Liver (tissue), 9 donors: ENCODE measurements around the gene PALM2AKAP2. TPM values are rescaled to one million over a fixed set of nuclear protein-coding genes. Genes with fewer than 3 reads are reported as not detected.
A peak's percentile ranks its signal among the peaks of the same experiment; 100 is the strongest.

ENCODE experiments used
- DNase-seq: peaks from one replicate; pipeline ENCODE4 v3.0.0-alpha.2; 2017; ENCODE audit warnings: low spot score
- H3K27ac ChIP-seq, 2 donors: one replicate each; pipeline ENCODE4 v1.7.0; 2013; ENCODE audit warnings: inconsistent platforms in 2 of 2, low read length in 2 of 2, control low read depth in 1 of 2, low read depth in 1 of 2, mild to moderate bottlenecking in 1 of 2
- H3K27me3 ChIP-seq, 4 donors: one replicate each; pipeline versions ENCODE4 v1.6.1 to v1.7.0; 2013; ENCODE audit warnings: low read length in 3 of 4, inconsistent platforms in 1 of 4, mild to moderate bottlenecking in 1 of 4, moderate library complexity in 1 of 4; ENCODE audit not compliant: control insufficient read depth in 4 of 4, insufficient read depth in 4 of 4
- H3K36me3 ChIP-seq, 4 donors: one replicate each; pipeline versions ENCODE4 v1.6.1 to v1.7.0; 2013; ENCODE audit warnings: low read length in 3 of 4, mild to moderate bottlenecking in 3 of 4, low read depth in 1 of 4, moderate library complexity in 1 of 4; ENCODE audit not compliant: control insufficient read depth in 4 of 4, insufficient read depth in 3 of 4
- H3K4me1 ChIP-seq, 4 donors: one replicate each; pipeline versions ENCODE4 v1.6.1 to v1.7.0; 2013; ENCODE audit warnings: low read length in 3 of 4, mild to moderate bottlenecking in 3 of 4, moderate library complexity in 1 of 4; ENCODE audit not compliant: control insufficient read depth in 4 of 4, insufficient read depth in 4 of 4
- H3K4me3 ChIP-seq, 3 donors: one replicate each; pipeline versions ENCODE4 v1.6.1 to v1.7.0; 2013; ENCODE audit warnings: low read length in 3 of 3, control low read depth in 1 of 3, low read depth in 1 of 3, mild to moderate bottlenecking in 1 of 3
- H3K9ac ChIP-seq, 2 donors: one replicate each; pipeline ENCODE4 v1.7.0; 2013; ENCODE audit warnings: low read length in 2 of 2, mild to moderate bottlenecking in 2 of 2, moderate library complexity in 2 of 2, control low read depth in 1 of 2, low read depth in 1 of 2
- H3K9me3 ChIP-seq, 4 donors: one replicate each; pipeline versions ENCODE4 v1.6.1 to v1.7.0; 2013; ENCODE audit warnings: low read length in 3 of 4; ENCODE audit not compliant: control insufficient read depth in 4 of 4
- FOXA1 ChIP-seq: IDR thresholded peaks from 2 replicates; pipeline ENCODE4 v1.6.1; 2016; ENCODE audit warnings: antibody characterized with exemption
- FOXA2 ChIP-seq: IDR thresholded peaks from 2 replicates; pipeline ENCODE4 v1.6.1; 2016; ENCODE audit warnings: antibody characterized with exemption
- GABPA ChIP-seq, 2 donors: IDR thresholded peaks in 1 of 2; conservative IDR thresholded peaks in 1 of 2; 2 replicates each; pipeline ENCODE4 v1.6.1; 2016; ENCODE audit warnings: antibody characterized with exemption in 2 of 2, mild to moderate bottlenecking in 1 of 2, moderate library complexity in 1 of 2
- HNF4A ChIP-seq, 2 donors: conservative IDR thresholded peaks; 2 replicates each; pipeline ENCODE4 v1.6.1; 2016; ENCODE audit warnings: antibody characterized with exemption in 2 of 2, mild to moderate bottlenecking in 2 of 2
- HNF4G ChIP-seq: IDR thresholded peaks from 2 replicates; pipeline ENCODE4 v1.6.1; 2016; ENCODE audit warnings: antibody characterized with exemption
- JUND ChIP-seq, 2 donors: IDR thresholded peaks; 2 replicates each; pipeline ENCODE4 v1.6.1; 2016; ENCODE audit warnings: antibody characterized with exemption in 2 of 2
- MAX ChIP-seq: IDR thresholded peaks from 2 replicates; pipeline ENCODE4 v1.6.1; 2016; ENCODE audit warnings: antibody characterized with exemption
- NR2F2 ChIP-seq: IDR thresholded peaks from 2 replicates; pipeline ENCODE4 v1.6.1; 2016; ENCODE audit warnings: antibody characterized with exemption
- RAD21 ChIP-seq, 2 donors: IDR thresholded peaks; 2 replicates each; pipeline ENCODE4 v1.6.1; 2016; ENCODE audit warnings: antibody characterized with exemption in 2 of 2, mild to moderate bottlenecking in 2 of 2
- REST ChIP-seq: IDR thresholded peaks from 2 replicates; pipeline ENCODE4 v1.6.1; 2016; ENCODE audit warnings: antibody characterized with exemption, mild to moderate bottlenecking
- RXRA ChIP-seq, 2 donors: IDR thresholded peaks; 2 replicates each; pipeline ENCODE4 v1.6.1; 2017 to 2018; ENCODE audit warnings: antibody characterized with exemption in 2 of 2, mild to moderate bottlenecking in 1 of 2
- TAF1 ChIP-seq: conservative IDR thresholded peaks from 2 replicates; pipeline ENCODE4 v1.6.1; 2016; ENCODE audit warnings: antibody characterized with exemption, mild to moderate bottlenecking
- YY1 ChIP-seq: IDR thresholded peaks from 2 replicates; pipeline ENCODE4 v1.6.1; 2016; ENCODE audit warnings: antibody characterized with exemption, mild to moderate bottlenecking
- WGBS: extraction: QIAGEN DNeasy Blood & Tissue Kit; methylation state at CpG from one replicate; pipeline ENCODE4 v1.1.7; 2013; 5-methylcytosine and 5-hydroxymethylcytosine counted together
- polyA plus RNA-seq, 2 donors: library from polyadenylated mRNA; stranded (reverse) in 1 of 2; unstranded in 1 of 2; fragments of 200-250 nt in 1 of 2; fragments of >200 nt in 1 of 2; fragmentation: Nextera tagmentation in 1 of 2; extraction: Ambion mirVana in 1 of 2; gene quantifications; one replicate each; pipeline versions ENCODE4 v1.2.1 to v1.2.3, GENCODE V29; 2013 to 2015
- total RNA-seq, 2 donors: library from RNA; depleted of rRNA; stranded (reverse); fragments of >200 nt; gene quantifications; one replicate each; pipeline ENCODE4 v1.2.3, GENCODE V29; 2014
- TF ChIP-seq, protein P1 (sequence below): IDR thresholded peaks from 2 replicates; pipeline ENCODE4 v1.6.1; 2016; ENCODE audit warnings: antibody characterized with exemption
- TF ChIP-seq, protein P2 (sequence below): IDR thresholded peaks from 2 replicates; pipeline ENCODE4 v1.6.1; 2016; ENCODE audit warnings: antibody characterized with exemption
- TF ChIP-seq, protein P3 (sequence below): fragments of 150-350 bp; IDR thresholded peaks from 2 replicates; pipeline ENCODE4 v1.5.1; 2017; ENCODE audit warnings: improper control_type of control experiment, low read depth, low read length; ENCODE audit not compliant: missing input control
- donor health status: healthy.
- donor health status: healthy.
- donor health status: healthy.
- donor health status: healthy.
- donor health status: healthy.

Gene PALM2AKAP2
- total and polyA plus RNA-seq, 4 donors: 4.6 to 47.9 (median 6.2) TPM

DNA sequence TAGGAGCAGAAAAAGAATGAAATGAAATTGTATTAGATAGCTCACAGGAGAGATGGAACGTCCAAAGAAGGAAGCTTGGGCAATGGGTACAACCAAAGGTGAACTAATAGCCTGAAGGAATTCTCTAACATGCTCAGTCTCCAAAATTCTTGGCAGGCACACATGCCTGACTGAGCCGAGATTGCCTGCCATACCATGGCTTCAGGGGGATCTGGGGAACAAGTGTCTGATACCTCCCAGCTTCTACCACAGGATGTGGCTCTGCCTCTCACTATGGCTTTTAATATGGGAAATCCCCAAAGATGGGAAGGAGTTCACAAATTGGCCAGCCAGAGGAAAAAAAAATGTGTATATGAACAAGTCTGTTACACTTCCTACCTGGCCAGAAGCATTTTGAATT is 3.6 kb upstream of the PALM2AKAP2 start:
- Histone ChIP-seq H3K9ac (no peak overlapping the region), H3K4me3 (no peak overlapping the region), H3K36me3 (no peaks in the 10 kb centered on the region), H3K27me3 (no peaks in the 10 kb centered on the region), H3K4me1 (peaks cover 0 to 5% (median 2%) of the 10 kb centered on the region in 4 donors), H3K9me3 (no peaks in the 10 kb centered on the region), H3K27ac (no peak overlapping the region)
- 88% methylated on average over 2 of the region's 2 CpGs for WGBS
- DNase-seq: no peak
- TF ChIP-seq HNF4G: no peak
- no peak for TF ChIP-seq FOXA2
- no peak for TF ChIP-seq GABPA (IDR thresholded peaks at IDR 0.05 in 1 of 2, conservative IDR thresholded peaks at IDR 0.05 in 1 of 2)
- no peak for TF ChIP-seq NR2F2
- TF ChIP-seq, protein P1, sequence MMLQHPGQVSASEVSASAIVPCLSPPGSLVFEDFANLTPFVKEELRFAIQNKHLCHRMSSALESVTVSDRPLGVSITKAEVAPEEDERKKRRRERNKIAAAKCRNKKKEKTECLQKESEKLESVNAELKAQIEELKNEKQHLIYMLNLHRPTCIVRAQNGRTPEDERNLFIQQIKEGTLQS: no peak
- TF ChIP-seq, protein P2, sequence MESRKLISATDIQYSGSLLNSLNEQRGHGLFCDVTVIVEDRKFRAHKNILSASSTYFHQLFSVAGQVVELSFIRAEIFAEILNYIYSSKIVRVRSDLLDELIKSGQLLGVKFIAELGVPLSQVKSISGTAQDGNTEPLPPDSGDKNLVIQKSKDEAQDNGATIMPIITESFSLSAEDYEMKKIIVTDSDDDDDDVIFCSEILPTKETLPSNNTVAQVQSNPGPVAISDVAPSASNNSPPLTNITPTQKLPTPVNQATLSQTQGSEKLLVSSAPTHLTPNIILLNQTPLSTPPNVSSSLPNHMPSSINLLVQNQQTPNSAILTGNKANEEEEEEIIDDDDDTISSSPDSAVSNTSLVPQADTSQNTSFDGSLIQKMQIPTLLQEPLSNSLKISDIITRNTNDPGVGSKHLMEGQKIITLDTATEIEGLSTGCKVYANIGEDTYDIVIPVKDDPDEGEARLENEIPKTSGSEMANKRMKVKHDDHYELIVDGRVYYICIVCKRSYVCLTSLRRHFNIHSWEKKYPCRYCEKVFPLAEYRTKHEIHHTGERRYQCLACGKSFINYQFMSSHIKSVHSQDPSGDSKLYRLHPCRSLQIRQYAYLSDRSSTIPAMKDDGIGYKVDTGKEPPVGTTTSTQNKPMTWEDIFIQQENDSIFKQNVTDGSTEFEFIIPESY: no peak
- no peak for TF ChIP-seq REST
- TF ChIP-seq YY1: no peak
- TF ChIP-seq MAX: no peak

DNA sequence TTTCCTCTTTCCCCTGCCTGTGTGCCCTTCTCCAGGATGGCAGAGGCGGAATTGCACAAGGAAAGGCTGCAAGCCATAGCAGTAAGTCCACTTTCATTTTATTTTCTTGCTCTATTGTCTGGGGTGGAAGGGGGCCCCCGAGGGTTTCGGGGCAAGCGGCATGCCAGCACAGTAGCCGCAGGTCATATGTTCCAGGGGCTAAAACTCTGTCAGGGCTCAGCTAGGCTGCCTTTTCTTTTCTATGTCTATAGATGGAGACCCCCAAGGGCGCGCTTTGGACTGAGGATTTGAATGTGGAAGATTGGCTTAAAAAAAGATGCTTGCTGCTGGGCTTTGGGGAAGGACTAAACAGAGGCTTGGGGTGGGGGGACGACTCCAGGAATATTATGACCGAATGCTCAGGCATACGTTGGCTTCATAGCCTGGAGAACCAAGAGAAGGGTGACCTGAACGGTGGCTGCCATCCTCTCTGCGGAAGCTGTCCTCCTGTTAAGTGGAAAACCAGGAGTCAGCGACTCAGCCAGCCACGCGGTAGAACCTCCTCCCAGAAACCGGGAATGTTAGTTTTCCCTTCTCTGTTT is 545 bp downstream of the PALM2AKAP2 start:
- Histone ChIP-seq H3K9me3 (no peaks in the 10 kb centered on the region), H3K4me1 (peaks cover 0 to 37% (median 12%) of the 10 kb centered on the region in 4 donors), H3K36me3 (peaks cover 0 to 3% (median 0%) of the 10 kb centered on the region in 4 donors), H3K27me3 (no peaks in the 10 kb centered on the region), H3K4me3 (peak overlapping the region; percentile 83 to 92 (median 84)), H3K27ac (peak overlapping the region; percentile 96 to 99), H3K9ac (peak overlapping the region; percentile 90 to 97)
- 4% methylated on average over 16 of the region's 16 CpGs for WGBS
- no peak for DNase-seq
- TF ChIP-seq JUND (IDR thresholded peaks at IDR 0.05): no peak
- peak in 1 of 2 donors; percentile 45 for TF ChIP-seq RAD21 (IDR thresholded peaks at IDR 0.05)
- no peak for TF ChIP-seq RXRA (IDR thresholded peaks at IDR 0.05)
- TF ChIP-seq, protein P2: no peak
- TF ChIP-seq REST: peak; percentile 9
- peak; percentile 43 for TF ChIP-seq TAF1
- TF ChIP-seq HNF4G: no peak
- TF ChIP-seq FOXA1: no peak
- TF ChIP-seq HNF4A (conservative IDR thresholded peaks at IDR 0.05): peak in 1 of 2 donors; percentile 19
- no peak for TF ChIP-seq FOXA2
- TF ChIP-seq, protein P3, sequence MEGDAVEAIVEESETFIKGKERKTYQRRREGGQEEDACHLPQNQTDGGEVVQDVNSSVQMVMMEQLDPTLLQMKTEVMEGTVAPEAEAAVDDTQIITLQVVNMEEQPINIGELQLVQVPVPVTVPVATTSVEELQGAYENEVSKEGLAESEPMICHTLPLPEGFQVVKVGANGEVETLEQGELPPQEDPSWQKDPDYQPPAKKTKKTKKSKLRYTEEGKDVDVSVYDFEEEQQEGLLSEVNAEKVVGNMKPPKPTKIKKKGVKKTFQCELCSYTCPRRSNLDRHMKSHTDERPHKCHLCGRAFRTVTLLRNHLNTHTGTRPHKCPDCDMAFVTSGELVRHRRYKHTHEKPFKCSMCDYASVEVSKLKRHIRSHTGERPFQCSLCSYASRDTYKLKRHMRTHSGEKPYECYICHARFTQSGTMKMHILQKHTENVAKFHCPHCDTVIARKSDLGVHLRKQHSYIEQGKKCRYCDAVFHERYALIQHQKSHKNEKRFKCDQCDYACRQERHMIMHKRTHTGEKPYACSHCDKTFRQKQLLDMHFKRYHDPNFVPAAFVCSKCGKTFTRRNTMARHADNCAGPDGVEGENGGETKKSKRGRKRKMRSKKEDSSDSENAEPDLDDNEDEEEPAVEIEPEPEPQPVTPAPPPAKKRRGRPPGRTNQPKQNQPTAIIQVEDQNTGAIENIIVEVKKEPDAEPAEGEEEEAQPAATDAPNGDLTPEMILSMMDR: no peak
- TF ChIP-seq MAX: no peak
- TF ChIP-seq, protein P1: no peak
- TF ChIP-seq YY1: peak; percentile 53
